HepG2 (cell line): ENCODE measurements around the gene TPI1. TPM values are rescaled to one million over a fixed set of nuclear protein-coding genes. Genes with fewer than 3 reads are reported as not detected.

ENCODE experiments used
- CHD2 ChIP-seq: IDR thresholded peaks from 2 replicates; pipeline ENCODE4 v1.6.1; 2011; ENCODE audit warnings: low read depth, low read length, improper control_type of control experiment
- E2F1 ChIP-seq: sonication (generic); formaldehyde crosslinking; IDR thresholded peaks from 2 replicates; pipeline ENCODE4 v1.5.0; 2020; ENCODE audit warnings: missing genetic modification reagents
- EP300 ChIP-seq, 3 experiments: sonication (generic) in 1 of 3; formaldehyde crosslinking in 1 of 3; IDR thresholded peaks; 2 replicates each; pipeline versions ENCODE4 v1.5.1 to v1.6.1; 2011 to 2020; ENCODE audit warnings: low read depth in 2 of 3, low read length in 2 of 3, borderline replicate concordance in 1 of 3, improper control_type of control experiment in 1 of 3, mild to moderate bottlenecking in 1 of 3, missing genetic modification reagents in 1 of 3, moderate library complexity in 1 of 3
- FOXA1 ChIP-seq, 2 experiments: fragments of 450-650 bp in 1 of 2; sonication (generic) in 1 of 2; formaldehyde crosslinking in 1 of 2; IDR thresholded peaks; 2 replicates each; pipeline versions ENCODE4 v1.4.0 to v1.6.1; 2016 to 2020; ENCODE audit warnings: missing genetic modification reagents in 1 of 2
- FOXO1 ChIP-seq: sonication (generic); formaldehyde crosslinking; IDR thresholded peaks from 2 replicates; pipeline ENCODE4 v1.4.0; 2020; ENCODE audit warnings: missing genetic modification reagents
- LCORL ChIP-seq, 2 experiments: fragments of 450-650 bp in 1 of 2; sonication (generic) in 1 of 2; formaldehyde crosslinking in 1 of 2; IDR thresholded peaks; 2 replicates each; pipeline versions ENCODE4 v1.5.0 to v1.6.1; 2017 to 2020; ENCODE audit warnings: antibody characterized with exemption in 1 of 2, missing genetic modification reagents in 1 of 2
- MAF1 ChIP-seq: sonication (generic); formaldehyde crosslinking; IDR thresholded peaks from 2 replicates; pipeline ENCODE4 v1.5.0; 2020; ENCODE audit warnings: missing genetic modification reagents, borderline replicate concordance
- MXD4 ChIP-seq: IDR thresholded peaks from 2 replicates; pipeline ENCODE4 v1.6.1; 2016; ENCODE audit warnings: mild to moderate bottlenecking, missing biosample characterization, missing genetic modification reagents
- PRPF4 ChIP-seq: fragments of 200-400 bp; formaldehyde crosslinking; IDR thresholded peaks from 2 replicates; pipeline ENCODE4 v1.6.1; 2016; ENCODE audit warnings: low read length, low read depth; ENCODE audit not compliant: poor library complexity, severe bottlenecking
- REST ChIP-seq, 2 experiments: IDR thresholded peaks; 2 replicates each; pipeline ENCODE4 v1.6.1; 2011 to 2012; ENCODE audit warnings: low read length in 2 of 2, borderline replicate concordance in 1 of 2, low read depth in 1 of 2, mild to moderate bottlenecking in 1 of 2, moderate library complexity in 1 of 2
- SMAD3 ChIP-seq: sonication (generic); formaldehyde crosslinking; IDR thresholded peaks from 2 replicates; pipeline ENCODE4 v1.4.0; 2020; ENCODE audit warnings: missing genetic modification reagents
- ZNF12 ChIP-seq: sonication (generic); formaldehyde crosslinking; IDR thresholded peaks from 2 replicates; pipeline ENCODE4 v1.5.0; 2020; ENCODE audit warnings: missing genetic modification reagents
- ZNF329 ChIP-seq: sonication (generic); formaldehyde crosslinking; IDR thresholded peaks from 2 replicates; pipeline ENCODE4 v1.9.0; 2021; ENCODE audit warnings: low read depth, mild to moderate bottlenecking, missing genetic modification reagents
- ZNF841 ChIP-seq: sonication (generic); formaldehyde crosslinking; IDR thresholded peaks from 2 replicates; pipeline ENCODE4 v1.8.1; 2023; ENCODE audit warnings: missing genetic modification reagents, borderline replicate concordance
- polyA plus RNA-seq, 8 experiments: library from polyadenylated mRNA; depleted of rRNA in 3 of 8; stranded (reverse) in 7 of 8; unstranded in 1 of 8; fragments of >200 nt; fragmentation: Illumina TruSeq in 4 of 8; extraction: Trizol in 4 of 8; gene quantifications; 2 replicates each; pipeline versions ENCODE4 v1.2.1 to v1.2.3, GENCODE V29; 2011 to 2016; ENCODE audit warnings: low read depth in 4 of 8, missing spikeins in 1 of 8, mixed read lengths in 1 of 8; ENCODE audit not compliant: insufficient read depth in 1 of 8
- total RNA-seq, 5 experiments: library from RNA; depleted of rRNA; stranded (reverse); fragments of >200 nt; fragmentation: Illumina TruSeq; extraction: Trizol; gene quantifications; 2 replicates each; pipeline ENCODE4 v1.2.3, GENCODE V29; 2016; ENCODE audit warnings: low read depth in 1 of 5
- TF ChIP-seq, protein P1 (sequence below): sonication (generic); formaldehyde crosslinking; IDR thresholded peaks from 2 replicates; pipeline ENCODE4 v1.5.1; 2020; ENCODE audit warnings: mild to moderate bottlenecking, missing genetic modification reagents, moderate library complexity
- TF ChIP-seq, protein P2 (sequence below): sonication (generic); formaldehyde crosslinking; IDR thresholded peaks from 2 replicates; pipeline ENCODE4 v1.4.0; 2020; ENCODE audit warnings: missing genetic modification reagents, low read depth, mild to moderate bottlenecking, borderline replicate concordance

Gene TPI1
- total and polyA plus RNA-seq, 2 of the 13 experiments (the other 11 are each of a cell fraction or from before 2014, with no cell fraction given): 945 to 2,535 TPM

DNA sequence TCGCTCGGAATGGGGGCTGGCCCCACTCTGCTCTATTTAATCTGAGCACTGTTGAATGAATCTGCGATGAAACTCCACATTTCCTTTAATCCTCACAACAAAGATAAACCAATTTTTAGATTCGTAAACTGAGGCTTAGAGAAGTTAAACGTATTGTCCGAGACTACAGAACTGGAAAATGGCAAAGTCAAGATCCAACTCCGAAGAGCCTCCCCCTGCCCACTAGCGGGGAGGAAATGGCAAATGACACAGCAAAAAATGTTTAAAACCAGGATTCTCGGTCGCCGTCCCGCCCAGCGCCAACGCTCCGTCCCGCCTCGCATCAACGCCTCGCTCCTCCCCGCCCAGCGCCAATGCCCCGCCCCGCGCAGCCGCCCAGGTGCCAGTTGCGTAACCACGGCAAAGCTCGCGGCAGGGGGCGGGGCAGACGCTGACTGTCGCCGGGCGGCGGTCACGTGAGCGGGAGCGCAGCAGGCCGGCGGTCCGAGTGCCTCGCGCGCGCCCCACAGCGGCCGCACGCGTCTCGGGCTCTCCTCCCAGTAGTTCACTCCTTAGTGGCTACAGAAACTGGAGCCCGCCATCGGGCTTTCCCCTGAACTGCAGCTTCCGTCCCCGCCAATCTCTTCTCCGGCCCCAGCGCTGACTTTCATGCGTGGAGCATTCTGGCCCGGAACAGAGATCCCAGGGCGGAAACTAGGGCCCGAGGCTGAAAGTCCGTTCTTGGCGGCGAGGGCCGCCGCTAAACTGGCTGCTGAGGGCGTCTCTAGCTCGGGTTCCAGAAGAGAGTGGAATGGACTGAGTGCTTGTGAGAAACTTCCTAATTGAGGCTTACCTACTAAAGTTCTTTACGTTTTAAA, 23.7 kb downstream of the TPI1 start (continued):
- TF ChIP-seq REST (IDR thresholded peaks at IDR 0.05; ENCODE audit: borderline replicate concordance in 1 of 2, low read depth in 1 of 2, low read length in 2 of 2) (no peak; a peak in 1 of 4 replicates), MXD4 (CRISPR knock-in tag) (peak; percentile 84; the same call in 1 of the 2 replicates), ZNF12 (CRISPR knock-in tag) (no peak), ZNF841 (peak; percentile 80; the same call in 1 of the 2 replicates), FOXA1 (IDR thresholded peaks at IDR 0.05) (no peak), FOXA1 (CRISPR knock-in tag; IDR thresholded peaks at IDR 0.05) (peak; percentile 35; the same call in 1 of the 2 replicates), FOXO1 (CRISPR knock-in tag) (peak; percentile 70; the same call in 1 of the 2 replicates), EP300 (IDR thresholded peaks at IDR 0.05; ENCODE audit: low read depth in 2 of 2, low read length in 2 of 2) (peak in 1 of 2 experiments; percentile 56; a peak in 3 of 4 replicates), EP300 (CRISPR knock-in tag; IDR thresholded peaks at IDR 0.05; ENCODE audit: borderline replicate concordance) (peak; percentile 71), LCORL (IDR thresholded peaks at IDR 0.05) (no peak), LCORL (CRISPR knock-in tag; IDR thresholded peaks at IDR 0.05) (peak; percentile 94), ZNF329 (CRISPR knock-in tag) (peak; percentile 65; the same call in 1 of the 2 replicates), E2F1 (CRISPR knock-in tag) (peak; percentile 96), MAF1 (CRISPR knock-in tag) (no peak), CHD2 (no peak), PRPF4 (no peak), SMAD3 (CRISPR knock-in tag) (peak; percentile 42; the same call in 1 of the 2 replicates)
- TF ChIP-seq, protein P1, sequence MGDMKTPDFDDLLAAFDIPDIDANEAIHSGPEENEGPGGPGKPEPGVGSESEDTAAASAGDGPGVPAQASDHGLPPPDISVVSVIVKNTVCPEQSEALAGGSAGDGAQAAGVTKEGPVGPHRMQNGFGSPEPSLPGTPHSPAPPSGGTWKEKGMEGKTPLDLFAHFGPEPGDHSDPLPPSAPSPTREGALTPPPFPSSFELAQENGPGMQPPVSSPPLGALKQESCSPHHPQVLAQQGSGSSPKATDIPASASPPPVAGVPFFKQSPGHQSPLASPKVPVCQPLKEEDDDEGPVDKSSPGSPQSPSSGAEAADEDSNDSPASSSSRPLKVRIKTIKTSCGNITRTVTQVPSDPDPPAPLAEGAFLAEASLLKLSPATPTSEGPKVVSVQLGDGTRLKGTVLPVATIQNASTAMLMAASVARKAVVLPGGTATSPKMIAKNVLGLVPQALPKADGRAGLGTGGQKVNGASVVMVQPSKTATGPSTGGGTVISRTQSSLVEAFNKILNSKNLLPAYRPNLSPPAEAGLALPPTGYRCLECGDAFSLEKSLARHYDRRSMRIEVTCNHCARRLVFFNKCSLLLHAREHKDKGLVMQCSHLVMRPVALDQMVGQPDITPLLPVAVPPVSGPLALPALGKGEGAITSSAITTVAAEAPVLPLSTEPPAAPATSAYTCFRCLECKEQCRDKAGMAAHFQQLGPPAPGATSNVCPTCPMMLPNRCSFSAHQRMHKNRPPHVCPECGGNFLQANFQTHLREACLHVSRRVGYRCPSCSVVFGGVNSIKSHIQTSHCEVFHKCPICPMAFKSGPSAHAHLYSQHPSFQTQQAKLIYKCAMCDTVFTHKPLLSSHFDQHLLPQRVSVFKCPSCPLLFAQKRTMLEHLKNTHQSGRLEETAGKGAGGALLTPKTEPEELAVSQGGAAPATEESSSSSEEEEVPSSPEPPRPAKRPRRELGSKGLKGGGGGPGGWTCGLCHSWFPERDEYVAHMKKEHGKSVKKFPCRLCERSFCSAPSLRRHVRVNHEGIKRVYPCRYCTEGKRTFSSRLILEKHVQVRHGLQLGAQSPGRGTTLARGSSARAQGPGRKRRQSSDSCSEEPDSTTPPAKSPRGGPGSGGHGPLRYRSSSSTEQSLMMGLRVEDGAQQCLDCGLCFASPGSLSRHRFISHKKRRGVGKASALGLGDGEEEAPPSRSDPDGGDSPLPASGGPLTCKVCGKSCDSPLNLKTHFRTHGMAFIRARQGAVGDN: peak; percentile 96
- TF ChIP-seq, protein P2, sequence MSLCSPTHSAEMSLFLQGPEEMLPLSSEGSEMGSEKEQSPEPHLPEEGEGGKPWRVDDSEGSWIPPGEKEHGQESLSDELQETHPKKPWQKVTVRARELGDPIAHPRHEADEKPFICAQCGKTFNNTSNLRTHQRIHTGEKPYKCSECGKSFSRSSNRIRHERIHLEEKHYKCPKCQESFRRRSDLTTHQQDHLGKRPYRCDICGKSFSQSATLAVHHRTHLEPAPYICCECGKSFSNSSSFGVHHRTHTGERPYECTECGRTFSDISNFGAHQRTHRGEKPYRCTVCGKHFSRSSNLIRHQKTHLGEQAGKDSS (CRISPR knock-in tag): peak; percentile 65; the same call in 1 of the 2 replicates
